ENCODE measurements around the gene CCDC146.

The CCDC146 gene

DNA sequence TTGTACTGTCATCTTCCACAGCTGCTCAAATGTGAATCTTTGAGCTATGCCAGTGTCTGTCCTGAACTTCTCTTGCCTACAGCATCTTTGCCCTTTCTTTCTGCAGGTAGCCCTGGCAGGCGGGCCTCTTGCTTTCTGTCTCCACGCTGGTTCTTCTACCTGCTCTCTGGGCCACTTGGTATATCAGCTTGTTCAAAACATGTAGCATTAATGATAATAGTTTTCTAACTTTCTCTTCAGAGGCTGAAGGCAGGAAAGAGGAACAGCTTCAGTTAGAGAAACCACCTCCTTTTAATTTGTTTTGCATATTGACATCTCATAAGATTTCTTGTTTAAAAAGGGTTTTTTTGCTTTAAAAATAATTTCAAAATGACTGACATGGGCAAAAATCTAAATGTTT is 78.1 kb downstream of the CCDC146 start:
- TF ChIP-seq TAF1 (IDR thresholded peaks at IDR 0.05; ENCODE audit: borderline replicate concordance, insufficient read depth, low read length) (no peak), SIN3A (IDR thresholded peaks at IDR 0.05; ENCODE audit: borderline replicate concordance, insufficient read depth, low read length) (no peak), FOXP2 (optimal IDR thresholded peaks at IDR 0.05; ENCODE audit: borderline replicate concordance, extremely low read depth, extremely low read length, insufficient read depth) (no peak), POLR2AphosphoS5 (IDR thresholded peaks at IDR 0.05; ENCODE audit: low read depth, low read length) (no peak)
- TF ChIP-seq, protein P1, sequence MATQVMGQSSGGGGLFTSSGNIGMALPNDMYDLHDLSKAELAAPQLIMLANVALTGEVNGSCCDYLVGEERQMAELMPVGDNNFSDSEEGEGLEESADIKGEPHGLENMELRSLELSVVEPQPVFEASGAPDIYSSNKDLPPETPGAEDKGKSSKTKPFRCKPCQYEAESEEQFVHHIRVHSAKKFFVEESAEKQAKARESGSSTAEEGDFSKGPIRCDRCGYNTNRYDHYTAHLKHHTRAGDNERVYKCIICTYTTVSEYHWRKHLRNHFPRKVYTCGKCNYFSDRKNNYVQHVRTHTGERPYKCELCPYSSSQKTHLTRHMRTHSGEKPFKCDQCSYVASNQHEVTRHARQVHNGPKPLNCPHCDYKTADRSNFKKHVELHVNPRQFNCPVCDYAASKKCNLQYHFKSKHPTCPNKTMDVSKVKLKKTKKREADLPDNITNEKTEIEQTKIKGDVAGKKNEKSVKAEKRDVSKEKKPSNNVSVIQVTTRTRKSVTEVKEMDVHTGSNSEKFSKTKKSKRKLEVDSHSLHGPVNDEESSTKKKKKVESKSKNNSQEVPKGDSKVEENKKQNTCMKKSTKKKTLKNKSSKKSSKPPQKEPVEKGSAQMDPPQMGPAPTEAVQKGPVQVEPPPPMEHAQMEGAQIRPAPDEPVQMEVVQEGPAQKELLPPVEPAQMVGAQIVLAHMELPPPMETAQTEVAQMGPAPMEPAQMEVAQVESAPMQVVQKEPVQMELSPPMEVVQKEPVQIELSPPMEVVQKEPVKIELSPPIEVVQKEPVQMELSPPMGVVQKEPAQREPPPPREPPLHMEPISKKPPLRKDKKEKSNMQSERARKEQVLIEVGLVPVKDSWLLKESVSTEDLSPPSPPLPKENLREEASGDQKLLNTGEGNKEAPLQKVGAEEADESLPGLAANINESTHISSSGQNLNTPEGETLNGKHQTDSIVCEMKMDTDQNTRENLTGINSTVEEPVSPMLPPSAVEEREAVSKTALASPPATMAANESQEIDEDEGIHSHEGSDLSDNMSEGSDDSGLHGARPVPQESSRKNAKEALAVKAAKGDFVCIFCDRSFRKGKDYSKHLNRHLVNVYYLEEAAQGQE (IDR thresholded peaks at IDR 0.05; ENCODE audit: insufficient read depth in 1 of 2, low read depth in 2 of 2, low read length in 2 of 2) = no peak

DNA sequence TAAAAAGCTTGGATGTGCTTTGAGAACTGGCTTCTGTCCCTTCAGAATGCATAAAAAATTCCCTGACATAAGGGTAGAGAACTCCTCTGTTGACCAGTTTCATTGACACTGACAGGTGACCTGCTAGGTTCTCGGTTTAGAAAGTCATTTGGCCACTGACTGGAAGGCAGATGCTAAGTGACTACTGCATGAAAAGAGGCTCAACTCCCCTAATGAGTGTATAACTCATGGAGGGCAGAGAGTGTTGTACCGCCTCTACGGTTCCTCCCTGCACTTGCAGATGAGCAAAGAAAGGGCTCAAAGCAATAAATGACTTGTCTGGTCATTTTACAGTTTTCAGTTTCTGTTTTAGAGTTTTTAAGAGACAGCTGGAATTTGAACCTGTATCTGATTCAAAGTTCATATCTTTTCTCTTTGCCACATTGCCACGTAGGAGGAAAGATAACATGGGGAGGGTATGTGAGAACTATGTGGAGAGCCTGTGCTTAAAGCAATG is 80.1 kb downstream of the CCDC146 start:
- no peak for TF ChIP-seq TAF1 (IDR thresholded peaks at IDR 0.05; ENCODE audit: borderline replicate concordance, insufficient read depth, low read length)
- no peak for TF ChIP-seq FOXP2 (optimal IDR thresholded peaks at IDR 0.05; ENCODE audit: borderline replicate concordance, extremely low read depth, extremely low read length, insufficient read depth)
- TF ChIP-seq POLR2AphosphoS5 (IDR thresholded peaks at IDR 0.05; ENCODE audit: low read depth, low read length) = no peak
- TF ChIP-seq, protein P1 (IDR thresholded peaks at IDR 0.05; ENCODE audit: insufficient read depth in 1 of 2, low read depth in 2 of 2, low read length in 2 of 2) = no peak
- TF ChIP-seq SIN3A (IDR thresholded peaks at IDR 0.05; ENCODE audit: borderline replicate concordance, insufficient read depth, low read length) = no peak

DNA sequence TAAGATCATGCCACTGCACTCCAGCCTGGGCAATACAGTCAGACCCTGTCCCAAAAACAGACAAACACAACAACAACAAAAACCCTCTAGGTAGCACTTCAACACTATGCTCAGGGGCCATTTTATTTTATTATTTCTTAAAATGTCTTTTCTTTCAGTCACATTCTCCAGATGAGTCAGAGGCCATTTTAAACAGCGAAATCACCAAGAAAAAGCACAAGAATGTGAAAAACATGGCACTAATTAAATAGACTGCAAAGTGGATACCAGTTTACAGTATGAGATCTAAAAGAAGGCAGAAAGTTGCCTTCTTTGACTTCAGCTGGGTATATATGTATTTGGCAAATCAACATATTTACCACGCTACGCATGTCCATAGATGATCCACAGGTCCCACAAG is 83.3 kb downstream of the CCDC146 start:
- no peak for TF ChIP-seq SIN3A (IDR thresholded peaks at IDR 0.05; ENCODE audit: borderline replicate concordance, insufficient read depth, low read length)
- TF ChIP-seq, protein P1 (IDR thresholded peaks at IDR 0.05; ENCODE audit: insufficient read depth in 1 of 2, low read depth in 2 of 2, low read length in 2 of 2) = no peak
- no peak for TF ChIP-seq POLR2AphosphoS5 (IDR thresholded peaks at IDR 0.05; ENCODE audit: low read depth, low read length)
- TF ChIP-seq FOXP2 (optimal IDR thresholded peaks at IDR 0.05; ENCODE audit: borderline replicate concordance, extremely low read depth, extremely low read length, insufficient read depth) = no peak
- no peak for TF ChIP-seq TAF1 (IDR thresholded peaks at IDR 0.05; ENCODE audit: borderline replicate concordance, insufficient read depth, low read length)

- TF ChIP-seq, protein P1 (IDR thresholded peaks at IDR 0.05; ENCODE audit: insufficient read depth in 1 of 2, low read depth in 2 of 2, low read length in 2 of 2) = no peak
- no peak for TF ChIP-seq FOXP2 (optimal IDR thresholded peaks at IDR 0.05; ENCODE audit: borderline replicate concordance, extremely low read depth, extremely low read length, insufficient read depth)
- no peak for TF ChIP-seq SIN3A (IDR thresholded peaks at IDR 0.05; ENCODE audit: borderline replicate concordance, insufficient read depth, low read length)
- TF ChIP-seq POLR2AphosphoS5 (IDR thresholded peaks at IDR 0.05; ENCODE audit: low read depth, low read length) = no peak
- no peak for TF ChIP-seq TAF1 (IDR thresholded peaks at IDR 0.05; ENCODE audit: borderline replicate concordance, insufficient read depth, low read length)
Observed at GRCh38 chr7:77208416-77208815, 86.0 kb downstream of the CCDC146 start.
